Ovary (tissue), 3 donors: ENCODE measurements around the gene ATP4B.

Experiments used
- EP300 ChIP-seq: sonication (generic); formaldehyde crosslinking; IDR thresholded peaks from one replicate; pipeline ENCODE4 v1.6.1; 2017; ENCODE audit warnings: antibody characterized with exemption
- POLR2A ChIP-seq: fragments of 450-650 bp; IDR thresholded peaks from one replicate; pipeline ENCODE4 v1.6.1; 2017; ENCODE audit warnings: antibody characterized with exemption, mild to moderate bottlenecking, moderate library complexity
- TF ChIP-seq, protein P1 (sequence below), 3 donors: fragments of 450-650 bp in 2 of 3; fragments of 200-600 bp in 1 of 3; IDR thresholded peaks; one replicate each; pipeline versions ENCODE4 v1.5.1 to v1.8.0; 2016 to 2022; ENCODE audit warnings: antibody characterized with exemption in 3 of 3, mild to moderate bottlenecking in 1 of 3
- donor health status: DM: no; HTN: no; CAD: no.

DNA sequence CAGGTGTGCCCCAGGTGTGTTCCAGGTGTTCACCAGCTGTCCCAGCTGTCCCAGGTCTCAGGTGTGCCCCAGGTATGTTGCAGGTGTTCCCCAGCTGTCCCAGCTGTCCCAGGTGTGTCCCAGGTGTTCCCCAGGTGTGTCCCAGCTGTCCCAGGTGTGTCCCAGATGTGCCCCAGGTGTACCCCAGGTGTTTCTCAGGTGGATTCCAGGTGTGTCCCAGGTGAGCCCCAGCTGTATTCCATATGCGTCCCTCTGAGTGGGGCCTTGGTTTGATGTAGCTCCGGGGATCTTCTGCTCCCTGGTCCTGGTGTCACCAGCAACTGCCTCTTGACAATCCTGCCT is 8.3 kb upstream of the ATP4B start:
- TF ChIP-seq, protein P1, sequence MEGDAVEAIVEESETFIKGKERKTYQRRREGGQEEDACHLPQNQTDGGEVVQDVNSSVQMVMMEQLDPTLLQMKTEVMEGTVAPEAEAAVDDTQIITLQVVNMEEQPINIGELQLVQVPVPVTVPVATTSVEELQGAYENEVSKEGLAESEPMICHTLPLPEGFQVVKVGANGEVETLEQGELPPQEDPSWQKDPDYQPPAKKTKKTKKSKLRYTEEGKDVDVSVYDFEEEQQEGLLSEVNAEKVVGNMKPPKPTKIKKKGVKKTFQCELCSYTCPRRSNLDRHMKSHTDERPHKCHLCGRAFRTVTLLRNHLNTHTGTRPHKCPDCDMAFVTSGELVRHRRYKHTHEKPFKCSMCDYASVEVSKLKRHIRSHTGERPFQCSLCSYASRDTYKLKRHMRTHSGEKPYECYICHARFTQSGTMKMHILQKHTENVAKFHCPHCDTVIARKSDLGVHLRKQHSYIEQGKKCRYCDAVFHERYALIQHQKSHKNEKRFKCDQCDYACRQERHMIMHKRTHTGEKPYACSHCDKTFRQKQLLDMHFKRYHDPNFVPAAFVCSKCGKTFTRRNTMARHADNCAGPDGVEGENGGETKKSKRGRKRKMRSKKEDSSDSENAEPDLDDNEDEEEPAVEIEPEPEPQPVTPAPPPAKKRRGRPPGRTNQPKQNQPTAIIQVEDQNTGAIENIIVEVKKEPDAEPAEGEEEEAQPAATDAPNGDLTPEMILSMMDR (IDR thresholded peaks at IDR 0.05): no peak
- TF ChIP-seq POLR2A (no peak), EP300 (no peak)
